ENCODE data around the gene APBB3.

- TF ChIP-seq POLR2AphosphoS5 (IDR thresholded peaks at IDR 0.05; ENCODE audit: borderline replicate concordance, low read depth, low read length) (no peak), EZH2 (IDR thresholded peaks at IDR 0.05) (no peak), FOXP2 (optimal IDR thresholded peaks at IDR 0.05; ENCODE audit: control extremely low read depth, extremely low read length, insufficient read depth) (no peak)
These were observed 15.6 kb downstream of the APBB3 start for GRCh38 chr5:140548791-140549190.

Measured in SK-N-MC (cell line).